HG03354 (cell line): Measurements from ENCODE around the gene VGLL4.
A peak's percentile ranks its signal among the peaks of the same experiment; 100 is the strongest.

Source experiments
- ATAC-seq: cut with Tn5 transposase; IDR thresholded peaks from one replicate; pipeline ENCODE4 v1.9.1; 2021; ENCODE audit warnings: mild to moderate bottlenecking; ENCODE audit not compliant: unreplicated experiment, poor library complexity, severe bottlenecking

The VGLL4 gene

GRCh38 chr3:11632564-11632963, 11.2 kb downstream of the VGLL4 start:
- ATAC-seq = no peak

- no peak for ATAC-seq
These were observed 11.9 kb downstream of the VGLL4 start for GRCh38 chr3:11631820-11632219.

- no peak for ATAC-seq
These were observed 14.0 kb downstream of the VGLL4 start for GRCh38 chr3:11629716-11630115.

GRCh38 chr3:11627612-11628011, 16.1 kb downstream of the VGLL4 start:
- ATAC-seq = no peak

- peak; percentile 56 for ATAC-seq
These were observed 17.6 kb downstream of the VGLL4 start for GRCh38 chr3:11626084-11626463.

- no peak for ATAC-seq
These were observed 18.2 kb downstream of the VGLL4 start for GRCh38 chr3:11625376-11626083.

GRCh38 chr3:11624704-11625375, 18.9 kb downstream of the VGLL4 start:
- no peak for ATAC-seq

GRCh38 chr3:11624161-11624560, 19.6 kb downstream of the VGLL4 start:
- ATAC-seq = no peak

GRCh38 chr3:11622586-11623550, 20.8 kb downstream of the VGLL4 start:
- no peak for ATAC-seq

GRCh38 chr3:11621077-11621476, 22.6 kb downstream of the VGLL4 start:
- no peak for ATAC-seq

- peak; percentile 59 for ATAC-seq
These were observed 23.6 kb downstream of the VGLL4 start for GRCh38 chr3:11619946-11620652.

GRCh38 chr3:11619461-11619860, 24.3 kb downstream of the VGLL4 start:
- ATAC-seq = no peak

- no peak for ATAC-seq
These were observed 24.8 kb downstream of the VGLL4 start for GRCh38 chr3:11618904-11619303.

GRCh38 chr3:11616551-11616950, 27.2 kb downstream of the VGLL4 start:
- no peak for ATAC-seq

- ATAC-seq = no peak
These were observed 29.7 kb downstream of the VGLL4 start for GRCh38 chr3:11613851-11614487.

- ATAC-seq = no peak
These were observed 30.4 kb downstream of the VGLL4 start for GRCh38 chr3:11613319-11613718.

GRCh38 chr3:11612515-11613188, 31.1 kb downstream of the VGLL4 start:
- ATAC-seq = no peak

GRCh38 chr3:11611341-11611799, 32.3 kb downstream of the VGLL4 start:
- no peak for ATAC-seq
